H1 (cell line): Measurements from ENCODE around the gene SMO. TPM values are rescaled to one million over a fixed set of nuclear protein-coding genes. Genes with fewer than 3 reads are reported as not detected.
A peak's percentile ranks its signal among the peaks of the same experiment; 100 is the strongest.

Experiments
- PHF8 ChIP-seq: fragments of 200-600 bp; sonication (generic); conservative IDR thresholded peaks from 2 replicates; pipeline ENCODE4 v1.7.1; 2012; ENCODE audit warnings: low read depth, mild to moderate bottlenecking, inconsistent platforms, low read length, moderate library complexity
- TAF7 ChIP-seq: optimal IDR thresholded peaks from 2 replicates; pipeline ENCODE3; 2011; ENCODE audit warnings: low read depth, mild to moderate bottlenecking, inconsistent platforms, low read length, moderate library complexity, borderline replicate concordance
- TBP ChIP-seq: IDR thresholded peaks from 2 replicates; pipeline ENCODE4 v1.6.1; 2011; ENCODE audit warnings: low read depth, low read length, improper control_type of control experiment
- polyA plus RNA-seq, 7 experiments: library from polyadenylated mRNA; depleted of rRNA in 3 of 7; stranded (reverse) in 5 of 7; unstranded in 2 of 7; fragments of >200 nt in 5 of 7; fragments of 200-250 nt in 2 of 7; gene quantifications; 1 replicate in 5 of 7; 2 replicates in 1 of 7; 4 replicates in 1 of 7; pipeline versions ENCODE4 v1.2.1 to v1.2.3, GENCODE V29; 2011 to 2013; ENCODE audit warnings: missing spikeins in 2 of 7, mixed read lengths in 2 of 7
- total RNA-seq: library from RNA; stranded (reverse); fragmentation: NEBNext Ultra II Directional; extraction: Animal tissue kit (Norgen Biotek cat#: 25700); gene quantifications from 2 replicates; pipeline ENCODE4 v1.2.1, GENCODE V29; 2021
- TF ChIP-seq, protein P1 (sequence below): IDR thresholded peaks from 2 replicates; pipeline ENCODE4 v1.6.1; 2011; ENCODE audit warnings: low read length, improper control_type of control experiment

Gene SMO
- total and polyA plus RNA-seq, 2 of the 8 experiments (the other 6 are each of a cell fraction or from before 2014, with no cell fraction given) = 64.5 to 67.6 TPM

DNA sequence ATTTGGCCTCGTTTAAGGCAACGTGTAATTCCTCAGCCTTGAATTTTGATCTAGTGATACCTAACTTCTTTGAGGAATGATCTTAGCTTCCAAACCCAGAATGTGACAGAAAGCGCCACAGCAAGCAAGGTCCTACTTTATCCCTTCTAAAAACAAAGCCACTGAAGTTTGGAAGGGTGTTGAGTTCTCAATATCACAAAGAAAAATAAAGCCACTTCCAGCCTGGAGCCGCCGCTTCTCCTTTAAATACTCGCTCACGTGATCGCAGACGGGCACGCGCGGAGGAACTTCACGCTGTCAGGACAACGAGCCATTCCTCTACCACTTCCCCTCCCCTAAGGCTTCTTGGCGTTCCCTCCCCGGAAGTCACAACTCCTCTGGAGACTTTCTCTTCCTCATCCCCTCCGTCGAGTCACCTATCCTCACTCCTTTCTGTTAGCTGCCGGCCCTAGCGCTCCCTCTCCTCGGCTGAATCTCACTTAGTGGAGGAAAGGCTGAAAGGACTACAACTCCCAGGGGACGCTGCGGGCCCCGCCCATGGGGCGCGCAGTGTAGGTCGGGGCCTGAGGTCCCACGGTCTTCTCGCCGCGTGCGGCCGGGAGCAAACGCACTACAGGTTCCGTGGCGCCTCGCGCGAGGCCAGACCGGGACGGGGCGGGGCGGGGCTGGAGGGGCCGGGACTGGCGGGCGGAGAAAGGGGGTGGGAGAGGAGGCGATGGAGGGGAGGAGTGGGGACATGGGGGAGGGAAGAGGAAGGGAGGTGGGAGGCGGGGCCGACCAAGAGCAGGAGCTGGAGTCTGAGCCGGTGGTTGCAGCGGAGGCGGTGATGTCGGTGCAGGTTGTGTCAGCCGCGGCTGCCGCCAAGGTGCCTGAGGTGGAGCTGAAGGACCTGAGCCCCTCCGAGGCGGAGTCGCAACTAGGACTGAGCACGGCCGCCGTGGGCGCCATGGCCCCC, 36.1 kb downstream of the SMO start, which contains the start of gene AHCYL2 (continued):
- TF ChIP-seq, protein P1, sequence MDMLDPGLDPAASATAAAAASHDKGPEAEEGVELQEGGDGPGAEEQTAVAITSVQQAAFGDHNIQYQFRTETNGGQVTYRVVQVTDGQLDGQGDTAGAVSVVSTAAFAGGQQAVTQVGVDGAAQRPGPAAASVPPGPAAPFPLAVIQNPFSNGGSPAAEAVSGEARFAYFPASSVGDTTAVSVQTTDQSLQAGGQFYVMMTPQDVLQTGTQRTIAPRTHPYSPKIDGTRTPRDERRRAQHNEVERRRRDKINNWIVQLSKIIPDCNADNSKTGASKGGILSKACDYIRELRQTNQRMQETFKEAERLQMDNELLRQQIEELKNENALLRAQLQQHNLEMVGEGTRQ = peak; percentile 85
- TF ChIP-seq PHF8 = peak; percentile 71
- no peak for TF ChIP-seq TAF7
- peak; percentile 60 for TF ChIP-seq TBP
